WTC11 (cell line): Measurements from ENCODE around the gene NDUFS4.

Source experiments
- ATF3 ChIP-seq: sonication (generic); formaldehyde crosslinking; conservative IDR thresholded peaks from 2 replicates; pipeline ENCODE4 v1.8.1; 2022; ENCODE audit warnings: mild to moderate bottlenecking, missing genetic modification reagents
- ETV6 ChIP-seq: sonication (generic); formaldehyde crosslinking; IDR thresholded peaks from 2 replicates; pipeline ENCODE4 v1.8.1; 2022; ENCODE audit warnings: mild to moderate bottlenecking, missing genetic modification reagents
- NFE2L1 ChIP-seq: sonication (generic); formaldehyde crosslinking; IDR thresholded peaks from 2 replicates; pipeline ENCODE4 v1.8.1; 2023; ENCODE audit warnings: missing genetic modification reagents
- NR2C2 ChIP-seq: sonication (generic); formaldehyde crosslinking; IDR thresholded peaks from 2 replicates; pipeline ENCODE4 v1.8.0; 2022; ENCODE audit warnings: mild to moderate bottlenecking, missing genetic modification reagents
- PREB ChIP-seq: sonication (generic); formaldehyde crosslinking; IDR thresholded peaks from 2 replicates; pipeline ENCODE4 v1.8.1; 2022; ENCODE audit warnings: mild to moderate bottlenecking, missing genetic modification reagents, moderate library complexity, borderline replicate concordance
- ZBTB21 ChIP-seq: sonication (generic); formaldehyde crosslinking; IDR thresholded peaks from 2 replicates; pipeline ENCODE4 v1.8.1; 2023; ENCODE audit warnings: mild to moderate bottlenecking, missing genetic modification reagents, borderline replicate concordance
- TF ChIP-seq, protein P1 (sequence below): fragments of 200-600 bp; IDR thresholded peaks from 2 replicates; pipeline ENCODE4 v1.8.0; 2022; ENCODE audit warnings: antibody characterized with exemption

DNA sequence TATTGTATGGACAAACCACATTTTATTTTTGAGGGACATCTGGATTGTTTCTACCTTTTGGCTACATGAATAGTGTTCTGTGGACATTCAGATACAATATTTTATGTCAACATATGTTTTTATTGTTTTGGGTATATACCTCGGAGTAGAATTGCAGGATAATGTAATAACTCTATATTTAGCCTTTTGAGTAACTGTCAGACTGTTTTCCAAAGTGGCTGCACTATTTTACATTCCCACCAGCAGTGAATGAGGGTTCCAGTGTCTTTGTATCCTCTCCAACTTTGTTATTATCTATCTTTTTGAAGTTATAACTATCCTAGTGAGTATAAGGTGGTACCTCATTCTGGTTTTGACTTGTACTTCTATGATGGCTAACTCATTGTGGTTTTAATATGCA, 11.0 kb downstream of the NDUFS4 start:
- TF ChIP-seq ETV6 (CRISPR knock-in tag) (no peak), ATF3 (no peak), NR2C2 (CRISPR knock-in tag) (no peak), PREB (CRISPR knock-in tag) (no peak), ZBTB21 (CRISPR knock-in tag) (no peak), NFE2L1 (CRISPR knock-in tag) (no peak)
- TF ChIP-seq, protein P1, sequence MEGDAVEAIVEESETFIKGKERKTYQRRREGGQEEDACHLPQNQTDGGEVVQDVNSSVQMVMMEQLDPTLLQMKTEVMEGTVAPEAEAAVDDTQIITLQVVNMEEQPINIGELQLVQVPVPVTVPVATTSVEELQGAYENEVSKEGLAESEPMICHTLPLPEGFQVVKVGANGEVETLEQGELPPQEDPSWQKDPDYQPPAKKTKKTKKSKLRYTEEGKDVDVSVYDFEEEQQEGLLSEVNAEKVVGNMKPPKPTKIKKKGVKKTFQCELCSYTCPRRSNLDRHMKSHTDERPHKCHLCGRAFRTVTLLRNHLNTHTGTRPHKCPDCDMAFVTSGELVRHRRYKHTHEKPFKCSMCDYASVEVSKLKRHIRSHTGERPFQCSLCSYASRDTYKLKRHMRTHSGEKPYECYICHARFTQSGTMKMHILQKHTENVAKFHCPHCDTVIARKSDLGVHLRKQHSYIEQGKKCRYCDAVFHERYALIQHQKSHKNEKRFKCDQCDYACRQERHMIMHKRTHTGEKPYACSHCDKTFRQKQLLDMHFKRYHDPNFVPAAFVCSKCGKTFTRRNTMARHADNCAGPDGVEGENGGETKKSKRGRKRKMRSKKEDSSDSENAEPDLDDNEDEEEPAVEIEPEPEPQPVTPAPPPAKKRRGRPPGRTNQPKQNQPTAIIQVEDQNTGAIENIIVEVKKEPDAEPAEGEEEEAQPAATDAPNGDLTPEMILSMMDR, result no peak
